Mononuclear cell (primary cell): ENCODE data around the gene NANS. TPM values are rescaled to one million over a fixed set of nuclear protein-coding genes. Genes with fewer than 3 reads are reported as not detected.
"Not testable (repeated sequence)": the region's sequence is repeated elsewhere in the genome, so short reads cannot be mapped to it uniquely, and the experiment has no call there.

Source experiments
- H3K27me3 ChIP-seq: 2 replicates; pipeline ENCODE4 v1.6.0; 2011; ENCODE audit warnings: low read length, control low read depth; ENCODE audit not compliant: insufficient read depth
- H3K4me1 ChIP-seq: 2 replicates; pipeline ENCODE4 v1.5.1; 2011; ENCODE audit warnings: mild to moderate bottlenecking, low read length, control low read depth; ENCODE audit not compliant: insufficient read depth
- H3K4me3 ChIP-seq: 2 replicates; pipeline ENCODE4 v1.5.1; 2011; ENCODE audit warnings: mild to moderate bottlenecking, low read length, moderate library complexity
- H3K9me3 ChIP-seq: 2 replicates; pipeline ENCODE4 v1.5.1; 2011; ENCODE audit warnings: low read depth, mild to moderate bottlenecking, control low read depth, low read length
- total RNA-seq: library from RNA; depleted of rRNA; stranded (reverse); fragments of >200 nt; gene quantifications from one replicate; pipeline ENCODE4 v1.2.3, GENCODE V29; 2012

NANS gene
- total RNA-seq, 1 donor, result 41.1 TPM

GRCh38 chr9:98118640-98119601, 62.4 kb downstream of the NANS start, which contains the start of gene TRIM14:
Gene TRIM14 (minus strand): TSS chr9:98119222. CDS start chr9:98119188, 34 bp downstream.
- Histone ChIP-seq H3K27me3 (no peaks in the 10 kb centered on the region), H3K4me1 (peaks cover 52% of the 10 kb centered on the region), H3K9me3 (no peaks in the 10 kb centered on the region), H3K4me3 (peak within 1 kb of the TSS; percentile 83)

GRCh38 chr9:98120476-98120875, 63.9 kb downstream of the NANS start:
- H3K4me1 ChIP-seq, result peaks cover 52% of the 10 kb centered on the region
- no peaks in the 10 kb centered on the region for H3K9me3 ChIP-seq
- no peaks in the 10 kb centered on the region for H3K27me3 ChIP-seq
- H3K4me3 ChIP-seq, result no peak overlapping the region

GRCh38 chr9:98121058-98121457, 64.5 kb downstream of the NANS start:
- Histone ChIP-seq H3K4me1 (peaks cover 52% of the 10 kb centered on the region), H3K4me3 (no peak overlapping the region), H3K27me3 (no peaks in the 10 kb centered on the region), H3K9me3 (no peaks in the 10 kb centered on the region)

GRCh38 chr9:98124091-98124490, 67.6 kb downstream of the NANS start:
- not testable (repeated sequence) for H3K4me3 ChIP-seq, H3K27me3 ChIP-seq

GRCh38 chr9:98124637-98125426, 68.3 kb downstream of the NANS start:
- H3K27me3 ChIP-seq, result no peaks in the 10 kb centered on the region
- H3K4me3 ChIP-seq, result no peak overlapping the region
- H3K4me1 ChIP-seq, result peaks cover 41% of the 10 kb centered on the region
- H3K9me3 ChIP-seq, result no peaks in the 10 kb centered on the region

More at GRCh38 chr9:98124091-98124490, 67.6 kb downstream of the NANS start:
- H3K9me3 ChIP-seq, result not testable (repeated sequence)
- H3K4me1 ChIP-seq, result peaks cover 41% of the 10 kb centered on the region

GRCh38 chr9:98127226-98127625, 70.7 kb downstream of the NANS start:
- Histone ChIP-seq H3K4me3 (no peak overlapping the region), H3K27me3 (no peaks in the 10 kb centered on the region), H3K9me3 (no peaks in the 10 kb centered on the region), H3K4me1 (peaks cover 23% of the 10 kb centered on the region)

GRCh38 chr9:98128316-98128715, 71.8 kb downstream of the NANS start:
- Histone ChIP-seq H3K4me3 (no peak overlapping the region), H3K4me1 (peaks cover 23% of the 10 kb centered on the region), H3K9me3 (no peaks in the 10 kb centered on the region), H3K27me3 (no peaks in the 10 kb centered on the region)

GRCh38 chr9:98129451-98129881, 72.9 kb downstream of the NANS start:
- Histone ChIP-seq H3K4me1 (peaks cover 23% of the 10 kb centered on the region), H3K9me3 (no peaks in the 10 kb centered on the region), H3K27me3 (no peaks in the 10 kb centered on the region), H3K4me3 (no peak overlapping the region)

- not testable (repeated sequence) for H3K4me3 ChIP-seq, H3K27me3 ChIP-seq, H3K9me3 ChIP-seq
- H3K4me1 ChIP-seq, result peaks cover 23% of the 10 kb centered on the region
These were observed 73.5 kb downstream of the NANS start for GRCh38 chr9:98130060-98130459.

GRCh38 chr9:98130576-98131228, 74.2 kb downstream of the NANS start:
- H3K27me3 ChIP-seq, result no peaks in the 10 kb centered on the region
- peaks cover 23% of the 10 kb centered on the region for H3K4me1 ChIP-seq
- no peaks in the 10 kb centered on the region for H3K9me3 ChIP-seq
- H3K4me3 ChIP-seq, result no peak overlapping the region

- H3K4me3 ChIP-seq, result no peak overlapping the region
- no peaks in the 10 kb centered on the region for H3K9me3 ChIP-seq
These were observed 75.6 kb downstream of the NANS start for GRCh38 chr9:98132158-98132557.

More at GRCh38 chr9:98132158-98132557, 75.6 kb downstream of the NANS start:
- Histone ChIP-seq H3K4me1 (peaks cover 23% of the 10 kb centered on the region), H3K27me3 (no peaks in the 10 kb centered on the region)

Other genes with a start within 250 kb of the NANS start
- gene FOXE1, start 203.5 kb upstream of the NANS start, total RNA-seq, result not detected
- gene TRMO, start 134.2 kb upstream of the NANS start, total RNA-seq, result 61.8 TPM
- 8.6 TPM for gene HEMGN, start 118.6 kb upstream of the NANS start, total RNA-seq
- 28.1 TPM for gene ANP32B, start 73.4 kb upstream of the NANS start, total RNA-seq
- gene TRIM14, start 62.5 kb downstream of the NANS start, total RNA-seq, result 16.4 TPM
- gene CORO2A, start 135.9 kb downstream of the NANS start, total RNA-seq, result 4.6 TPM
- 8.0 TPM for gene TBC1D2, start 198.9 kb downstream of the NANS start, total RNA-seq